ENCODE data around the gene PDE4D. TPM values are rescaled to one million over a fixed set of nuclear protein-coding genes. Genes with fewer than 3 reads are reported as not detected.

Gene PDE4D
- total and polyA plus RNA-seq, 10 of the 15 experiments (the other 5 are each of a cell fraction or from before 2014, with no cell fraction given): 0.87 to 4.1 (median 2.2) TPM

GRCh38 chr5:59709846-59710245 is 183.7 kb downstream of the PDE4D start:
- no peaks in the 10 kb centered on the region for H3K79me2 ChIP-seq (ENCODE audit: control insufficient read depth, insufficient read depth, low read length)
- TF ChIP-seq NFYB (IDR thresholded peaks at IDR 0.05; ENCODE audit: insufficient read depth, low read depth, low read length) (no peak), ZNF24 (IDR thresholded peaks at IDR 0.05) (no peak), SRF (IDR thresholded peaks at IDR 0.05; ENCODE audit: low read depth in 2 of 2, low read length in 2 of 2) (no peak)
- BruUV-seq (replicated peaks): no TSS peak

GRCh38 chr5:59709346-59709821 is 184.1 kb downstream of the PDE4D start:
- ChIA-PET SMC1A (ENCODE audit: uncharacterized antibody, unreplicated experiment) (interaction anchor here (1.1 kb wide), 1 partner anchor 15 kb away, joined by 3 read pairs; no protein-coding TSS in a partner anchor), POLR2A (no interaction called here), CTCF (interaction anchor here (1.0 to 1.6 kb wide), 3 partner anchors 14 to 36 kb away, joined by 3 to 4 read pairs (median 3); no protein-coding TSS in a partner anchor), RAD21 (ENCODE audit: unreplicated experiment) (no interaction called here)
- no TSS peak for BruUV-seq (replicated peaks)
- 25% methylated on average over 4 of the region's 4 CpGs for WGBS (ENCODE audit: insufficient coverage, insufficient replicate concordance, low lambda C conversion rate, missing lambda C conversion rate)
- Histone ChIP-seq H3K9me3 (replicated peaks; ENCODE audit: control insufficient read depth, insufficient read depth, low read length) (no peaks in the 10 kb centered on the region; the same call in 2 of the 3 replicates), H2AFZ (ENCODE audit: control insufficient read depth, low read depth, low read length) (no peak overlapping the region), H3K27ac (ENCODE audit: control insufficient read depth, insufficient read depth) (no peak overlapping the region), H4K20me1 (ENCODE audit: control insufficient read depth, insufficient read depth) (no peaks in the 10 kb centered on the region), H3K36me3 (ENCODE audit: control insufficient read depth in 2 of 2, insufficient read depth in 2 of 2, low read length in 1 of 2) (no peaks in the 10 kb centered on the region), H3K79me2 (ENCODE audit: control insufficient read depth, insufficient read depth, low read length) (no peaks in the 10 kb centered on the region), H3K9ac (ENCODE audit: control insufficient read depth, insufficient read depth, low read length) (no peak overlapping the region), H3K4me3 (no peak overlapping the region), H3K4me2 (ENCODE audit: control insufficient read depth, insufficient read depth) (no peak overlapping the region), H3K4me1 (ENCODE audit: control insufficient read depth, insufficient read depth, low read length) (no peaks in the 10 kb centered on the region), H3K27me3 (replicated peaks in 1 of 2; ENCODE audit: control insufficient read depth in 2 of 2, insufficient read depth in 2 of 2, low read length in 1 of 2) (no peaks in the 10 kb centered on the region)
- FAIRE-seq: no peak
- intact Hi-C loops (cut with micrococcal nuclease; ENCODE audit: unreplicated experiment) (no loop called here), in situ Hi-C loops (cut with MboI) (no loop called here)
- no peak for DNase-seq (ENCODE audit: low read depth, low spot score)
- ATAC-seq: no peak
- TF ChIP-seq POLR2AphosphoS5 (IDR thresholded peaks at IDR 0.05; ENCODE audit: low read length): no peak
- TF ChIP-seq BMI1 (IDR thresholded peaks at IDR 0.05; ENCODE audit: borderline replicate concordance): no peak
- TF ChIP-seq RAD51 (IDR thresholded peaks at IDR 0.05): no peak
- TF ChIP-seq CEBPB (IDR thresholded peaks at IDR 0.05; ENCODE audit: borderline replicate concordance in 1 of 2, low read depth in 2 of 2, low read length in 2 of 2): no peak
- no peak for TF ChIP-seq HDAC2 (IDR thresholded peaks at IDR 0.05)
- no peak for TF ChIP-seq ZNF274 (IDR thresholded peaks at IDR 0.05; ENCODE audit: insufficient read depth, insufficient read length)
- TF ChIP-seq TCF3 (IDR thresholded peaks at IDR 0.05; ENCODE audit: borderline replicate concordance, insufficient read depth, low read depth, low read length): no peak
- TF ChIP-seq CEBPZ (IDR thresholded peaks at IDR 0.05; ENCODE audit: low read depth, low read length): no peak
- no peak for TF ChIP-seq TCF12 (IDR thresholded peaks at IDR 0.05; ENCODE audit: low read depth, low read length)

More at GRCh38 chr5:59709846-59710245, 183.7 kb downstream of the PDE4D start:
- in situ Hi-C loops (cut with MboI): no loop called here
- Histone ChIP-seq H3K4me3 (no peak overlapping the region), H3K9me3 (replicated peaks; ENCODE audit: control insufficient read depth, insufficient read depth, low read length) (no peaks in the 10 kb centered on the region; the same call in 2 of the 3 replicates), H2AFZ (ENCODE audit: control insufficient read depth, low read depth, low read length) (no peak overlapping the region), H3K4me2 (ENCODE audit: control insufficient read depth, insufficient read depth) (no peak overlapping the region), H4K20me1 (ENCODE audit: control insufficient read depth, insufficient read depth) (no peaks in the 10 kb centered on the region), H3K27ac (ENCODE audit: control insufficient read depth, insufficient read depth) (no peak overlapping the region), H3K4me1 (ENCODE audit: control insufficient read depth, insufficient read depth, low read length) (no peaks in the 10 kb centered on the region), H3K27me3 (replicated peaks in 1 of 2; ENCODE audit: control insufficient read depth in 2 of 2, insufficient read depth in 2 of 2, low read length in 1 of 2) (no peaks in the 10 kb centered on the region), H3K9ac (ENCODE audit: control insufficient read depth, insufficient read depth, low read length) (no peak overlapping the region), H3K36me3 (ENCODE audit: control insufficient read depth in 2 of 2, insufficient read depth in 2 of 2, low read length in 1 of 2) (no peaks in the 10 kb centered on the region)
- FAIRE-seq (no peak), DNase-seq (ENCODE audit: low read depth, low spot score) (no peak), ATAC-seq (no peak)
- WGBS (ENCODE audit: insufficient coverage, insufficient replicate concordance, low lambda C conversion rate, missing lambda C conversion rate): 21% methylated on average over 2 of the region's 2 CpGs
- CTCF ChIA-PET: interaction anchor here (1.0 to 1.6 kb wide), 3 partner anchors 14 to 36 kb away, joined by 3 to 4 read pairs (median 3); no protein-coding TSS in a partner anchor
- RAD21 ChIA-PET (ENCODE audit: unreplicated experiment): no interaction called here
- SMC1A ChIA-PET (ENCODE audit: uncharacterized antibody, unreplicated experiment): no interaction called here
- intact Hi-C loops (cut with micrococcal nuclease; ENCODE audit: unreplicated experiment): no loop called here
- POLR2A ChIA-PET: no interaction called here

Data from GM12878 (cell line).